BLaER1 (cell line): ENCODE measurements around the gene TMEM42.

Source experiments
- H3K27ac ChIP-seq: shearing (Covaris generic); formaldehyde crosslinking; 2 replicates; pipeline ENCODE4 v1.8.1; 2022
- H3K27me3 ChIP-seq: shearing (Covaris generic); formaldehyde crosslinking; 2 replicates; pipeline ENCODE4 v1.8.1; 2022
- H3K36me3 ChIP-seq: shearing (Covaris generic); formaldehyde crosslinking; 2 replicates; pipeline ENCODE4 v1.8.1; 2022
- H3K4me1 ChIP-seq: shearing (Covaris generic); formaldehyde crosslinking; 2 replicates; pipeline ENCODE4 v1.8.1; 2022
- H3K4me2 ChIP-seq: shearing (Covaris generic); formaldehyde crosslinking; 2 replicates; pipeline ENCODE4 v1.8.1; 2022
- H3K4me3 ChIP-seq: shearing (Covaris generic); formaldehyde crosslinking; 2 replicates; pipeline ENCODE4 v1.8.1; 2022
- H3K9ac ChIP-seq: shearing (Covaris generic); formaldehyde crosslinking; 2 replicates; pipeline ENCODE4 v1.8.1; 2022
- H3K9me3 ChIP-seq: shearing (Covaris generic); formaldehyde crosslinking; 2 replicates; pipeline ENCODE4 v1.8.1; 2022
- H4K20me1 ChIP-seq: shearing (Covaris generic); formaldehyde crosslinking; 2 replicates; pipeline ENCODE4 v1.8.1; 2022
- Cebpa-rat ChIP-seq: shearing (Covaris generic); IDR thresholded peaks from 2 replicates; pipeline ENCODE4 v1.8.1; 2022

TMEM42 gene

GRCh38 chr3:44905446-44906157 is 43.9 kb downstream of the TMEM42 start:
- Histone ChIP-seq H3K36me3 (no peaks in the 10 kb centered on the region), H3K9ac (no peak overlapping the region), H3K4me3 (no peak overlapping the region), H3K9me3 (no peaks in the 10 kb centered on the region), H3K27me3 (no peaks in the 10 kb centered on the region), H3K4me1 (0 out of 2 replicates have a peak, but pooled peaks cover 4% of the 10 kb centered on the region), H3K27ac (no peak overlapping the region), H3K4me2 (no peak overlapping the region), H4K20me1 (no peaks in the 10 kb centered on the region)
- TF ChIP-seq Cebpa-rat = no peak

- no peaks in the 10 kb centered on the region for H3K36me3 ChIP-seq
- no peak for TF ChIP-seq Cebpa-rat
- no peak overlapping the region for H3K9ac ChIP-seq
- no peak overlapping the region for H3K4me2 ChIP-seq
- no peaks in the 10 kb centered on the region for H4K20me1 ChIP-seq
- H3K27ac ChIP-seq = no peak overlapping the region
- 0 out of 2 replicates have a peak, but pooled peaks cover 4% of the 10 kb centered on the region for H3K4me1 ChIP-seq
- H3K27me3 ChIP-seq = no peaks in the 10 kb centered on the region
- H3K9me3 ChIP-seq = no peaks in the 10 kb centered on the region
- H3K4me3 ChIP-seq = no peak overlapping the region
These were observed 45.3 kb downstream of the TMEM42 start for GRCh38 chr3:44906997-44907396.

GRCh38 chr3:44907612-44908011 is 45.9 kb downstream of the TMEM42 start:
- Histone ChIP-seq H3K4me3 (no peak overlapping the region), H3K4me1 (0 out of 2 replicates have a peak, but pooled peaks cover 4% of the 10 kb centered on the region), H3K36me3 (no peaks in the 10 kb centered on the region), H3K9me3 (no peaks in the 10 kb centered on the region), H4K20me1 (no peaks in the 10 kb centered on the region), H3K27me3 (no peaks in the 10 kb centered on the region), H3K27ac (no peak overlapping the region), H3K4me2 (no peak overlapping the region), H3K9ac (no peak overlapping the region)
- TF ChIP-seq Cebpa-rat = no peak

- H3K27me3 ChIP-seq = no peaks in the 10 kb centered on the region
- 0 out of 2 replicates have a peak, but pooled peaks cover 4% of the 10 kb centered on the region for H3K4me1 ChIP-seq
- H3K36me3 ChIP-seq = no peaks in the 10 kb centered on the region
- H3K4me3 ChIP-seq = no peak overlapping the region
- H4K20me1 ChIP-seq = no peaks in the 10 kb centered on the region
- H3K27ac ChIP-seq = no peak overlapping the region
- no peak for TF ChIP-seq Cebpa-rat
- H3K4me2 ChIP-seq = no peak overlapping the region
- H3K9me3 ChIP-seq = no peaks in the 10 kb centered on the region
- H3K9ac ChIP-seq = no peak overlapping the region
These were observed 47.4 kb downstream of the TMEM42 start for GRCh38 chr3:44909063-44909462.

- no peaks in the 10 kb centered on the region for H4K20me1 ChIP-seq
- no peaks in the 10 kb centered on the region for H3K36me3 ChIP-seq
- no peak overlapping the region for H3K9ac ChIP-seq
- no peaks in the 10 kb centered on the region for H3K9me3 ChIP-seq
- 0 out of 2 replicates have a peak, but pooled peaks cover 4% of the 10 kb centered on the region for H3K4me1 ChIP-seq
- no peak overlapping the region for H3K27ac ChIP-seq
- TF ChIP-seq Cebpa-rat = no peak
- H3K4me2 ChIP-seq = no peak overlapping the region
- no peak overlapping the region for H3K4me3 ChIP-seq
- H3K27me3 ChIP-seq = no peaks in the 10 kb centered on the region
These were observed 49.0 kb downstream of the TMEM42 start for GRCh38 chr3:44910693-44911092.

GRCh38 chr3:44913868-44914468 is 52.3 kb downstream of the TMEM42 start:
- no peaks in the 10 kb centered on the region for H3K27me3 ChIP-seq
- TF ChIP-seq Cebpa-rat = no peak
- no peak overlapping the region for H3K4me3 ChIP-seq
- no peak overlapping the region for H3K27ac ChIP-seq
- H3K9me3 ChIP-seq = no peaks in the 10 kb centered on the region
- no peak overlapping the region for H3K9ac ChIP-seq
- no peaks in the 10 kb centered on the region for H4K20me1 ChIP-seq
- H3K4me2 ChIP-seq = no peak overlapping the region
- peaks cover 11% of the 10 kb centered on the region; the same call in 1 of the 2 replicates for H3K36me3 ChIP-seq
- no peaks in the 10 kb centered on the region for H3K4me1 ChIP-seq

GRCh38 chr3:44914936-44915335 is 53.2 kb downstream of the TMEM42 start:
- Histone ChIP-seq H3K9me3 (no peaks in the 10 kb centered on the region), H3K27me3 (no peaks in the 10 kb centered on the region), H3K9ac (no peak overlapping the region), H3K4me1 (no peaks in the 10 kb centered on the region), H4K20me1 (no peaks in the 10 kb centered on the region), H3K4me2 (no peak overlapping the region), H3K4me3 (no peak overlapping the region), H3K36me3 (peaks cover 12% of the 10 kb centered on the region; the same call in 1 of the 2 replicates), H3K27ac (no peak overlapping the region)
- TF ChIP-seq Cebpa-rat = no peak
